ENCODE data around the gene C19orf85. TPM values are rescaled to one million over a fixed set of nuclear protein-coding genes. Genes with fewer than 3 reads are reported as not detected.
"Not testable (repeated sequence)": the region's sequence is repeated elsewhere in the genome, so short reads cannot be mapped to it uniquely, and the experiment has no call there.

C19orf85 gene
- total RNA-seq, 1 donor from 2014 or later = not detected

DNA sequence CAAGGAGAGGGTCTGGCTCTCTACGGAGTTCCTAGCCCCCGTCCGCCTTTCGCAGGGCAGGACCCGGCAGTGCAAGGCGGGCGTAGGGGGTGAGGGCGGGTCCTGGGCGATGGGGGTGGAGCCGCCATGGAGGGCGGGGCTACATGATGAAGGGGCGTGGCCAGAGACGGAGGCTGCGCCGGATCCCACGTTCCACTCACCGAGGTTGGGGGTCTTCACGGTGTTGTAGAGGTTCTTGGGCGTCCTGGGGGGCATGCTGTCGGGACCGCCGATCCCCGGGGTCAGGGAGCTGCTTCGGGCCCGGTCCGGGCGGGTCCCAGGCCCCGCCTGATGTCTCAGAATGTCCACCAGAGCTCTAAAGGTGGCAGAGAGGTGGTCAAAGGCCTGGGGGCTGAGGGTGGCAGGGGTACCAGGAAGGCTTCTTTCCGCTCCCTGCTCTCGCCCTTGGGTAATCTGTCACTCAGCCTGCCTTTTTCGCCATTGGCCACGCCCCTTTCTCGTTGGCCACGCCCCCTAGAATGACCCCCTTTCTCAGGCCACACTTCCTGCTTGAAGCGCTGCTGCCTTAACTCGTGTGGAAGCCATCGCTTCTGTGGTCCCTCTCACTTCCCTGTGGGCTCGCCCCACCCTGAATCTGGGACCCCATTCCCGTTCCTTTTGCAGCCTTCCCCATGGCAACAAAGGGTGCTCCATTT is 24.0 kb downstream of the C19orf85 start:
- no peak for ATAC-seq

DNA sequence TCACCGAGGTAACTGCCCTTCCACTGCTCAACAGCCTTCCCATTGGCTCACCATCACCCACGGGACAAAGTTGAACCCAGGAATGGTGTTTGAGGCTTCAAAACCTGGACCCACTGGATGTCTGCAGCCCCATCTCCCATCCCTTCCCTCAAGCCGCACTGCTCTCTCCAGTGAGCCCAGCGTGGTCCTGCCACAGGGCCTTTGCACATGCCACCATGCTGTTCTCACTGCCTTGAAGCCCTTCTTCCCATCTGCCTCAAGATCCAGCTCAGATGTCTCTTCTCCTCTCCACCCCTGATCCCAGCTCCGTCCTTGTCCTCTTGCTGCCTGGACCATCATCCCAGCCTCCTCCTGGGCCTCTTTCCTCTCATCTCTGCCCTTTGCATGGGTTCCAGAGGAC is 25.5 kb downstream of the C19orf85 start:
- ATAC-seq = no peak

DNA sequence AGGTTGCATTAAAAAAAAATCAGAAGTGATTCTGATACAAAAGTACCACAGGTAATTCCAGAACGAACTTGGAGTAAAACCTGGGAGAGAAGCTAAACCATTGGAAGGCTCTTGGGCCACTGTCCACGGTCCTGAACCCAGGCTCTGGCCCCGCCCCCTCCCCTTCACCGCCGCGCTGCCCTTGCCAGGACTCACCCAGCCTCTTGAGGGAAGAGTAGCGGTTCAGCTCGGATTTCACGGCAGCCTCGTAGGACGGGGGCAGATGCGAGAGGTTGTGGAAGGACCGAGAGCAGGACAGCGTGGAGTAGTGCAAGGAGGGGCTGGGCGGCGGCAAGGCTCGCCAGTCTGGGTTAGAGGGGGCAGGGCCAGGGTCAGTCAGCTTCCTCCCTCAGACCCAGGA is 27.1 kb downstream of the C19orf85 start:
- ATAC-seq = peak; percentile 58

DNA sequence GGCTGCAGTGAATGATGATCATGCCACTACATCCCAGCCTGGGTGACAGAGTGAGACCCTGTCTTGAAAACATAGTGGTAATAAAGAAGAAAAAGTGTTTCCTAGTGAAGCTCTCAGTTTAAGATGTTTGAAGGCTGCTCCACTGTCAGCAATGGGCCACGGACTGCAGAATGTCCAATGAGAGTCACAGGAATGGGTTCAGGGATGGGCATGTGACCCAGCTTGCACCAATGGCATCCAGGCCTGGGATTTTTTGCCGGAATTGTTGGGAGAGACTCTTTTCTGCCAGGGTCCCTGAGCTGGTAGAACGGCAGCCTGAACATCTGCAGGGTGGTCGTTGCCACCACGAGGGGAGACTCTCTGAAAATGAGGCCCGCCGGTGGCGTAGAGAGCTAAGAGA is 27.7 kb downstream of the C19orf85 start:
- no peak for ATAC-seq

DNA sequence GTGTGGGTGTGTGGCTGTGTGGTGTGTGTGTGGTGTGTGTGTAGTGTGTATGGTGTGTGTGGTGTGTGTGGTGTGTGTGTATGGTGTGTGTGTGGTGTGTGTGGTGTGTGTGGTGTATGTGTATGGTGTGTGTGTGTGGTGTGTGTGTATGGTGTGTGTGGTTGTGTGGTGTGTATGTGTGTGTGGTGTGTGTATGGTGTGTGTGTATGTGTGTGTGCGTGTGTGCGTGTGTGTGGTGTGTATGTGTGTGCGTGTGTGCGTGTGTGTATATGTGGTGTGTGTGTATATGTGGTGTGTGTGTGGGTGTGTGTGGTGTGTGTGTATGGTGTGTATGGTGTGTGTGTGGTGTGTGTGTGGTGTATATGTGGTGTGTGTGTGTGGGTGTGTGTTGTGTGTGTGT is 29.5 kb downstream of the C19orf85 start:
- no peak for ATAC-seq

DNA sequence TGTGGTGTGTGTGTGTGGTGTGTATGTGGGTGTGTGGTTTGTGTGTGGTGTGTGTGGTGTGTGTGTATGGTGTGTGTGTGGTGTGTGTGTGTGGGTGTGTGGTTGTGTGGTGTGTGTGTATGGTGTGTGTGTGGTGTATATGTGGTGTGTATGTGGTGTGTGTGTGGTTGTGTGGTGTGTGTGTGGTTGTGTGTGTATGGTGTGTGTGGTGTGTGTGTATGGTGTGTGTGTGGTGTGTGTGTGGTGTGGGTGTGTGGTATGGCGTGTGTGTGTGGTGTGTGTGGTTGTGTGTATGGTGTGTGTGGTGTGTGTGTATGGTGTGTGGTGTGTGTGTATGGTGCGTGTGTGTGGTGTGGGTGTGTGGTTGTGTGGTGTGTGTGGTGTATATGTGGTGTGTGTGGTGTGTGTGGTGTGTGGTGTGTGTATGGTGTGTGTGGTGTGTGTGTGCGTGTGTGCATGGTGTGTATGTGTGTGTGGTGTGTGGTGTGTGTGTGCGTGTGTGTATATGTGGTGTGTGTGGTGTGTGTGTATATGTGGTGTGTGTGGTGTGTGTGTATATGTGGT is 30.1 kb downstream of the C19orf85 start:
- no peak for ATAC-seq

DNA sequence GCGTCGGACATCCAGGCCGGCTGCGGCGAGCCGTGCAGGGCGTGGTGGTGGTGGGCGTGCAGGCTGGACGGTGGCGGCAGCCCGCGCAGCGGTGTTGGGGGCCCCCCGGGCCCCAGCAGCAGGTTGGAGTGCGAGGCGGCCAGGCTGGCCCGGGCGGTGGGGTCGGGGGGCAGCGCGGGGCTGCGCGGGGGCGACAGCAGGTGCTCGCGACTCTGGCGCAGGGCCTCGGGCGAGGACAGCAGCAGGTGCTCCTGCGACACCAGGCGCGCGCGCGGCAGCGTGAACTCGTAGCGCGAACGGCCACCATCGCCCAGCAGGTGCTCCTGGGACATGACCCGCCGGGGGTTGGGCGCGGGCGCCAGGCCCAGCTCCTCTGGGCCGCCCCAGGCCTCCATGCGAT is 31.3 kb downstream of the C19orf85 start:
- peak; percentile 6 for ATAC-seq

DNA sequence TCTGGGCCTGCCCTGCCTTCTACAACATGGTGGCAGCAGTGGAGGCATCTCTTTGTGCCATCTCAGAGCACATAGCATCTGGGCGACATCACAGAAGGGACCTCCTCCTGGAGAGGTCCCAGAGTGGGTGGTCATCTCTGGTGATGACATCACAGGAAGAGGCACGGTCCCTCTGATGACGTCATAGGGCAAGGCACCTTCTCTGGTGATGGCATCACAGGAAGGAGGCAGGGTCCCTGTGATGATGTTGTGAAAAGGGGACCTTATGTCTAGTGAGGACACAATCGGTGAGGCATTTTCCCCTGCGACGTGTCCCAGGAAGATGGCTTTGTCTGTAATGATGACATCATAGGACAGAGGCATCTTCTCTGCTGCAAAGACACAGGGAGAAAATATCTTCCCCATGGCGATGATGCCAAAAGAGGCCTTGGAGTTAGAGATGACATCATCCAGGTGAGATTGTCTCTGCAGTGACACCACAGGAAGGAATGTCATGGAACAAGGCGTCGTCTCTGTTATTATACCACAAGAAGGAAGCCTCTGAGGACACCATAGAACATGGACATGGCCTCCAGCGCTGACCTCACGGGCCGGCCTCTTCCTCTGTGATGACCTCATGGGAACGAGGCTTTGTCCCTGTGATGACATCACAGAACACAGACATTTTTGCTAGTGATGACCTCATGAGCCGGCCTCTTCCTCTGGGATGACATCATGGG is 32.2 kb downstream of the C19orf85 start:
- ATAC-seq = no peak

DNA sequence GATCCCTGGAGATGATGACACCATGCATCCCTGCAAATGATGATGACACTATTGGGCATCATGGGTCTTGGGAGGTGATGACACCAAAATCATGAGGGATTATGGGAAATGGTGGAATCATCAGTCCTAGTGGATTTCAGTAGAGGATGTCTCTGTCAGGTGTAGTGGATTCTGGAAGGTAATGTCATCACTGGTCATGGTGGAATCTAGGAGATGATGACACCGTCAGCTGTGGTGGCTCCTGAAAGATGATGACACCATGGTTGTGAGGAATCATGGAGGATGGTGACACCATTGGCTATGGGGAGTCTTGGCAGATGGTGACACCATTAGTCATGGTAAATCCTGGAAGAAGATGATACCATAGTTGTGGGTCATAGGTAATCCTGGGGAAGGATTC is 33.4 kb downstream of the C19orf85 start:
- no peak for ATAC-seq

DNA sequence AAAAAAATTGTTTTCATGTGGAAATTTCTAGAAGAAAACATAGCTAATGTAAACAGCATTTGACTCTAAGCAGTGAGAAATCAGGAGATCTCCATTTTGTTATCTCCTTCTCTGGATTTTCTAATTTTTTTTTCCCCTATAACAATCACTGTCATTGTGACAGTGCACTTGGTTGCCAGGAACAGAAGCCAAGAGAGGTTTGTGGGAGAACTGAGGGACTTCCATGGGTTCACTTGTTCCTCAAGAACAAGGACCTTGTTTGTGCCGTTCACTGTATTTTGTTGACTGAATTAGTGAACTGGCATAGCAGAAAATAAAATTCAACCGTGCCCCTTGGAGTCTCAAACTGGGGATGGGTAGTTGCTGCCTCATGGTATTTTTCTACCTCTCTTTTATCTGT is 38.5 kb downstream of the C19orf85 start:
- ATAC-seq = no peak

DNA sequence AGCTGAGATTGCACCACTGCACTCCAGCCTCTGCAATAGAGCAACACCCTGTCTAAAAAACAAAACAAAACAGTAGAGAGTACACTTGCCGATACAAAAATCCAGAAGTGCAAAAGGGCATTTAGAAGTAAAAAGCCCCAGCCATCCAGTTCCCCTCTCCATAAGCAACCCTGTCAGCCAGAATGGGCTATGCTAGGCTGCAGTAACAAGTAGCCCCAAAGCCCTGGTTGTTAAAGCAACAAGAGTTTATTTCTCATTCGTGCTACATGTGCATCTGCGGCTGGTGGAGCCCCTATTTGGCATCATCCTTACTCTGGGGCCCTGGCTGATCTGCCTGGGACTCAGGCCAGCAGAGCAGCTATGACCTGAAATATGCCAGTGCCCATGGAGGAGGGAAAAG is 40.0 kb downstream of the C19orf85 start:
- no peak for ATAC-seq

DNA sequence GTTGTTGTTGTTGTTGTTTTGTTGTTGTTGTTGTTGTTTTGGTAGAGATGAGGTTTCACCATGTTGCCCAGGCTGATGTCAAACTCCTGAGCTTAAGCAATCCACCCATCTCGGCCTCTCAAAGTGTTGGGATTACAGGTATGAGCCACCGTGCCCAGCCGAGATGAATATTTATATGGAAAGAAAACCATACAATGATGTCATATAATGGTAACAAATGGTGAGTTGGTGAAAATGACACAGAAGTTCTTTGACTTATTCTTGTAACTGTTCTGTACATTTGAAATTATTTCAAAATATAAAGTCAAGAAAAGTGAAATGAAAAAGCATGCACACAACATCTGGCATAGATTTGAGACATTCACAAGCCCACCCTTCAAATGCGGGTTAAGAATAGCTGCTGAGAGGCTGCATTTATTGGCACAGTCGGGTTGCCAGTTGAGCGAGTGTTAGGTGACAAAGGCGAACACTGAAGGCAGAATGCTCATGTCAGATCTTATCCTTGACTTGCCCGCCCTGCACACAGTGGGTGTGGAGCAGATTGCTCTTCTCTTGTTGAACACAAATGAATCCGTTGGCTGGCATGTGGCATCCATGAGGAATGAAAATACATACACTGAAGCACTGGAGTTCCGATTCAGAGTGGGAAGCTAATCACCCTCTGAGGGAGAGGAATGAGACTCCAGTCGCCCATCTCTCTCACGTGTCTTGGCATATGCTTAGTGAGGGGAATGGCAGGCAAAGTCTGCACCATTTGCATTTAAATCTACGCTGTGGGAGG is 41.1 kb downstream of the C19orf85 start:
- ATAC-seq = peak; percentile 46

DNA sequence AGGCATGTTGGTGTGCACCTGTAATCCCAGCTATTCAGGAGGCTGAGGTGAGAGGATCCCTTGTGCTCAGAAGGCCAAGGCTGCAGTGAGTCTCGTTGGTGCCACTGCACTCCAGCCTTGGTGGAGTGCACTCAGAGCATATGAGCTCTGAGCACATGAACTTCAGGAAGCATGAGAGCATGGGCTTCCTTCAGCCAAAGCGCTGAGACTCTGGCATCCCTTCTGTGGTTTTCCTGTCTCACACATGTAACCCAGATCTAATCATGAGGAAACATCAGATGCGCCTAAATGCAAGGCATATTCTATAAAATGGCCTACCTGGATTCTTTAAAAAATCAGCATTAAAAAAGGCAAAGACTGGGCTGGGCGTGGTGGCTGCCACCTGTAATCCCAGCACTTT is 43.3 kb downstream of the C19orf85 start:
- not testable (repeated sequence) for ATAC-seq

DNA sequence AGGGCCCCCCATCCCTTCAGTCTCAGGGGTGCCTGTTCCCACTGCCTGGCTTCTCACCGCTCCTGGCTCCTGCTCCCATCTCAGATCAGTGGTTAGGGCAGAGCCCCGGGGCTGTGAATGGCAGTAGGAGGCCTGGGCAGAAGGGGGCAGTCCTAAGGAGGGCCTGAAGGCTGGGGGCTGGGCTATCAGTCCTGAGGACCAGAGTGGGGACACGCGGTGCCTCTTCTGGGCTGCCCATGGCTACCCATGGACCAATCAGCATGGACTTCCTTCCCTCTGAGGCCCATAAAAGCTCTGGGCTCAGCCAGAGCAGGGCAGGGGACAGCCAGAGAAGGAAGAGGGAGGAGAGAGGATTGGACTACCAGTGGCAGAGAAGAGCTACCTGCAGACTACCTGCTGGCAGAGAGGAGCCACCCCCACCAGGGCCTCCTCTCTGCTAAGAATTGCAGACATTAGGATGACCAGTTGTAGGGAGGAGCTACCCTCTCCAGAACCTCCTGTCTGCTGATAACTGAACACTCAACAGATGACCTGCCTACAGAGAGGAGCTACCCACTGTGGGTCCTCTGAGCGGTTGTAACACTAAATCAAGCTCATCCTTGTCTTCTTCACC is 44.8 kb downstream of the C19orf85 start:
- no peak for ATAC-seq

DNA sequence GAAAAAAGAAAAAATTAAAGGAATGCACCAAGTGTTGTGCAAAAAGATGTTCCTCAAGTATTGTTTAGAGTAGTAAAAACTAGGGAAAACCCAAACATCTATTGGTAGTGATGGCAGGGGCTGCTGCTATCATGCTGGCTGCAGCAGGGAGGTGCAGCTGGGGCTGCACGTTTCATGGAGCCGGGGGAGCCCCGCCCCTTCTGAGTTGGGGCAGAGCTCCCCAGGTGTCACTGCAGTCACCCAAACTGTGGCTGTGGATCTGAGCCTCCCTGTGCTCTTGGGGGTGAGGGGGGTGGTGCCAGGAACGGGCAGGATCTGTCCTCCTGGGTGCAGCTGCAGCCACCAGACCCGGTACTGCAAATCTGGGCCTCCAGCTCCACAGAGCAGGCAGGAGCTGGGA is 45.4 kb downstream of the C19orf85 start:
- ATAC-seq = no peak

DNA sequence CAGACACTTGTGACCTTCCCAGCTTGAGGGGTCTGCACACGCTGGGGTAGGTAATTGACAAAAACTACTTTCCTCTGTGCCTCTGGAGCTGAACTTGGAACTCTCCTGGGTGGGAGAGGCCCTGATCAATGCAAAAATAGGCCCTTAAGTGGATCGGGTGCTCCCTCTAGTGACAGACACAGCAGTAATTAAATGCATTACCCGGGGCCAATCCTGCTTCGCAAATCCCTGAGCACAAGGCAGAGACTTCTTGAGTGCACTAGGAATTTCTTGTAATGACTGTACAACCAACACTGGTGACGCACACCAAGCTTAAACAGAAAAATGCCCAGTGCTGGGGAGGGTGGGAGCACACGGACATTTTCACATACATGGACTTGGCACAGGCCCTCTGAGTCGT is 46.4 kb downstream of the C19orf85 start:
- ATAC-seq = peak; percentile 84

Other genes starting within 250 kb of the C19orf85 start
- 1.8 TPM for gene TMEM86B, start 236.0 kb downstream of the C19orf85 start, total RNA-seq
- gene PPP6R1, start 205.7 kb downstream of the C19orf85 start, total RNA-seq = 47.4 TPM
- gene HSPBP1, start 184.6 kb downstream of the C19orf85 start, total RNA-seq = 31.2 TPM
- 0.28 TPM for gene BRSK1, start 180.8 kb downstream of the C19orf85 start, total RNA-seq
- not detected for gene TMEM150B, start 139.4 kb downstream of the C19orf85 start, total RNA-seq
- 4.4 TPM for gene KMT5C, start 124.9 kb downstream of the C19orf85 start, total RNA-seq
- 0.56 TPM for gene COX6B2, start 110.0 kb downstream of the C19orf85 start, total RNA-seq
- gene GARIN5B, start 101.5 kb downstream of the C19orf85 start, total RNA-seq = not detected
- 0.24 TPM for gene IL11, start 94.3 kb downstream of the C19orf85 start, total RNA-seq
- not detected for gene TMEM190, start 87.9 kb downstream of the C19orf85 start, total RNA-seq
- 25.6 TPM for gene TMEM238, start 80.5 kb downstream of the C19orf85 start, total RNA-seq
- 1,895 TPM for gene RPL28, start 78.8 kb downstream of the C19orf85 start, total RNA-seq
- gene UBE2S, start 57.0 kb downstream of the C19orf85 start, total RNA-seq = 76.4 TPM
- gene SHISA7, start 21.5 kb downstream of the C19orf85 start, total RNA-seq = not detected
- gene ISOC2, start 3.1 kb downstream of the C19orf85 start, total RNA-seq = 41.9 TPM
- 3.7 TPM for gene ZNF628, start 11.9 kb upstream of the C19orf85 start, total RNA-seq
- 7.5 TPM for gene NAT14, start 20.4 kb upstream of the C19orf85 start, total RNA-seq
- 0.24 TPM for gene SSC5D, start 23.7 kb upstream of the C19orf85 start, total RNA-seq
- gene SBK2, start 72.4 kb upstream of the C19orf85 start, total RNA-seq = not detected
- 0.80 TPM for gene SBK3, start 80.8 kb upstream of the C19orf85 start, total RNA-seq
- gene ZNF579, start 116.1 kb upstream of the C19orf85 start, total RNA-seq = 3.4 TPM
- gene FIZ1, start 134.8 kb upstream of the C19orf85 start, total RNA-seq = 7.1 TPM
- 20.1 TPM for gene ZNF524, start 135.5 kb upstream of the C19orf85 start, total RNA-seq
- gene ZNF865, start 140.9 kb upstream of the C19orf85 start, total RNA-seq = 5.3 TPM
- gene ZNF784, start 159.8 kb upstream of the C19orf85 start, total RNA-seq = 3.8 TPM
- 13.5 TPM for gene ZNF580, start 176.3 kb upstream of the C19orf85 start, total RNA-seq
- 21.7 TPM for gene ZNF581, start 178.9 kb upstream of the C19orf85 start, total RNA-seq
- 4.7 TPM for gene CCDC106, start 183.5 kb upstream of the C19orf85 start, total RNA-seq
- gene U2AF2, start 190.3 kb upstream of the C19orf85 start, total RNA-seq = 108 TPM
- 91.9 TPM for gene EPN1, start 210.5 kb upstream of the C19orf85 start, total RNA-seq